ENCODE data around the gene CDT1.
A peak's percentile ranks its signal among the peaks of the same experiment; 100 is the strongest.

The CDT1 gene

GRCh38 chr16:88857728-88858339 lies 54.2 kb downstream of the CDT1 start:
- peak overlapping the region; percentile 97 for H3K27ac Mint-ChIP-seq
- DNase-seq = peak; percentile 75
- H3K4me3 Mint-ChIP-seq = peak overlapping the region; percentile 100
- peaks cover 26% of the 10 kb centered on the region for H3K4me1 Mint-ChIP-seq
- H3K27me3 Mint-ChIP-seq (ENCODE audit: low read depth, poor library complexity) = no peaks in the 10 kb centered on the region
- TF ChIP-seq CTCF (IDR thresholded peaks at IDR 0.05) = peak; percentile 60
- H3K36me3 Mint-ChIP-seq (ENCODE audit: low read depth) = no peaks in the 10 kb centered on the region
- no peaks in the 10 kb centered on the region for H3K9me3 Mint-ChIP-seq
